Ishikawa (cell line): ENCODE measurements around the gene ACOX3.

ENCODE experiments used
- CEBPB ChIP-seq: IDR thresholded peaks from 2 replicates; pipeline ENCODE4 v1.6.1; 2012
- CREB1 ChIP-seq: IDR thresholded peaks from 2 replicates; pipeline ENCODE4 v1.6.1; 2012; ENCODE audit warnings: low read depth
- EP300 ChIP-seq: IDR thresholded peaks from 2 replicates; pipeline ENCODE4 v1.6.1; 2012; ENCODE audit warnings: borderline replicate concordance
- FOXM1 ChIP-seq: IDR thresholded peaks from 2 replicates; pipeline ENCODE4 v1.6.1; 2012; ENCODE audit warnings: low read depth, borderline replicate concordance
- MAX ChIP-seq: IDR thresholded peaks from 2 replicates; pipeline ENCODE4 v1.6.1; 2012
- NFIC ChIP-seq: IDR thresholded peaks from 2 replicates; pipeline ENCODE4 v1.6.1; 2012
- REST ChIP-seq: IDR thresholded peaks from 2 replicates; pipeline ENCODE4 v1.6.1; 2012; ENCODE audit warnings: low read depth, mild to moderate bottlenecking
- TAF1 ChIP-seq: IDR thresholded peaks from 2 replicates; pipeline ENCODE4 v1.6.1; 2012; ENCODE audit warnings: low read depth, mild to moderate bottlenecking
- TCF12 ChIP-seq: IDR thresholded peaks from 2 replicates; pipeline ENCODE4 v1.6.1; 2012; ENCODE audit warnings: low read depth
- TEAD4 ChIP-seq: IDR thresholded peaks from 2 replicates; pipeline ENCODE4 v1.6.1; 2012
- YY1 ChIP-seq: IDR thresholded peaks from 2 replicates; pipeline ENCODE4 v1.6.1; 2012; ENCODE audit warnings: low read depth
- TF ChIP-seq, protein P1 (sequence below): IDR thresholded peaks from 2 replicates; pipeline ENCODE4 v1.6.1; 2012

DNA sequence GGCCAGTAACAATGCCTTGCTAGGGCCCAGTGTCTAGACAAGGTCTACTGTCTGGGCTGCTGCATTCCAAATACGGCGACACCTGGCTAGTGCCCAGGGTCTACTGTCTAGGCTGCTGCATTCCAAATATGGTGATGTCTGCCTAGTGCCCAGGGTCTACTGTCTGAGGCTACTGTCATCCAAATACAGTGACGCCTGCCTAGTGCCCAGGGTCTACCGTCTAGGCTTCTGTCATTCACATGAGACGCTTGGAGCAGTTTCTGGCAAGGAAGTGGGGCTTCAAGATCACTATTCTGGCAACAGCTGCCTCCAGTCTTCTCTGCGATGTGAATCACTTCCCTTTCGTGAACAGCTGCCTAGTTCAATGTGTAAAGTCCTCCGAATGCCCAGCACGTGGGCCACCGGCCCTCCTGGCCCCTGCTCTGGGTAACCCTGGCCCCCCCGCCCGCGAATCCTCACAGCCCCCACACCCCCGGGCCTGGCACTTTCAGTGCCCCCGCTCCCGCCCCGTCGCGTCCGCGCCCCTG lies 12.7 kb downstream of the ACOX3 start:
- TF ChIP-seq CEBPB (no peak), EP300 (no peak), TCF12 (no peak), NFIC (no peak), YY1 (no peak), TAF1 (no peak), MAX (no peak), REST (no peak), FOXM1 (no peak), TEAD4 (no peak), CREB1 (no peak)
- TF ChIP-seq, protein P1, sequence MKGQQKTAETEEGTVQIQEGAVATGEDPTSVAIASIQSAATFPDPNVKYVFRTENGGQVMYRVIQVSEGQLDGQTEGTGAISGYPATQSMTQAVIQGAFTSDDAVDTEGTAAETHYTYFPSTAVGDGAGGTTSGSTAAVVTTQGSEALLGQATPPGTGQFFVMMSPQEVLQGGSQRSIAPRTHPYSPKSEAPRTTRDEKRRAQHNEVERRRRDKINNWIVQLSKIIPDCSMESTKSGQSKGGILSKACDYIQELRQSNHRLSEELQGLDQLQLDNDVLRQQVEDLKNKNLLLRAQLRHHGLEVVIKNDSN = no peak
